ENCODE data around the gene CELSR1.

CELSR1 gene

DNA sequence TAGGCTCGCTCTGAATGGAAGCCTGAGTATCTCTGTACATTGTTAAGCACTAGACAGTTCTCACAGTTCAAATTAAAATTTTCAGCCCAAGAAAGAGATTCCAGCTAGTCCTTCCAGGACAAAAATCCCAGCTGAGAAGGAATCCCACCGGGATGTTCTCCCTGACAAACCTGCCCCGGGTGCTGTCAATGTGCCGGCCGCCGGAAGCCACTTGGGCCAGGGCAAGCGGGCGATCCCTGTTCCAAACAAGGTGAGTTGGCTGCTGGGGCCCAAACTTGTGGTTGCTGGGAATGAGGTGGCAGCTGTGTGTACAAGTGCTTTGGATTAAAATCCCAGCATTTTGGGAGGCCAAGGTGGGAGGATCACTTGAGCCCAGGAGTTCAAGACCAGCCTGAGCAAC, 225.4 kb downstream of the CELSR1 start:
- H3K14ac ChIP-seq (ENCODE audit: low read length) = no peak overlapping the region
- no peak overlapping the region for H2BK120ac ChIP-seq (ENCODE audit: insufficient read depth, low read length, poor library complexity)
- H3K23ac ChIP-seq (ENCODE audit: low read length) = no peak overlapping the region
- no peak overlapping the region for H3K9ac ChIP-seq (ENCODE audit: low read length)
- no CpG with 5 or more reads among the region's 8 CpGs for WGBS (ENCODE audit: extremely low coverage, insufficient coverage, insufficient read length)
- DNase-seq = no peak
- H2BK5ac ChIP-seq (ENCODE audit: low read depth, low read length, poor library complexity) = no peak overlapping the region
- H3K79me1 ChIP-seq (ENCODE audit: low read length) = no peaks in the 10 kb centered on the region
- H3K27ac ChIP-seq (ENCODE audit: low read depth, low read length) = no peak overlapping the region
- no peaks in the 10 kb centered on the region for H3K79me2 ChIP-seq (ENCODE audit: control insufficient read depth, insufficient read depth, low read length, poor library complexity)
- no peak overlapping the region for H2AK5ac ChIP-seq (ENCODE audit: low read length)
- H4K91ac ChIP-seq (ENCODE audit: low read depth, low read length) = no peak overlapping the region
- H3K27me3 ChIP-seq (ENCODE audit: insufficient read depth, low read length) = no peaks in the 10 kb centered on the region
- H4K8ac ChIP-seq (ENCODE audit: low read depth, low read length) = no peak overlapping the region
- H3K4me2 ChIP-seq (ENCODE audit: low read length) = no peak overlapping the region
- H3K9me3 ChIP-seq (ENCODE audit: insufficient read depth, low read depth, low read length) = no peaks in the 10 kb centered on the region
- H3K36me3 ChIP-seq (ENCODE audit: control insufficient read depth in 1 of 2, insufficient read depth in 2 of 2, low read length in 2 of 2) = peaks cover 39 to 44% of the 10 kb centered on the region in 2 experiments
- no peaks in the 10 kb centered on the region for H3K4me1 ChIP-seq (ENCODE audit: control insufficient read depth in 1 of 2, insufficient read depth in 2 of 2, low read length in 2 of 2)
- H2AFZ ChIP-seq (ENCODE audit: insufficient read depth, low read length, poor library complexity) = no peak overlapping the region
- H3K18ac ChIP-seq (ENCODE audit: low read length) = no peak overlapping the region
- H2BK12ac ChIP-seq (ENCODE audit: low read length) = no peak overlapping the region
- H3K4ac ChIP-seq (ENCODE audit: low read depth, low read length) = no peak overlapping the region
- no peak overlapping the region for H4K12ac ChIP-seq (ENCODE audit: low read depth, low read length)
- H3K4me3 ChIP-seq (ENCODE audit: low read depth, low read length) = no peak overlapping the region

All from trophoblast cell (in vitro differentiated cells and primary cell).